CD4-positive, alpha-beta memory T cell (primary cell): ENCODE measurements around the gene ZFP36L1. TPM values are rescaled to one million over a fixed set of nuclear protein-coding genes. Genes with fewer than 3 reads are reported as not detected.

Experiments used
- CTCF ChIA-PET: fragments of 350-600 bp; sonication (Branson Sonifier 250); formaldehyde crosslinking; loops from one replicate; lab custom pipeline; 2021; ENCODE audit warnings: inconsistent platforms; ENCODE audit not compliant: partially characterized antibody; lab: Charles Lee
- POLR2A ChIA-PET: fragments of 350-600 bp; sonication (Branson Sonifier 250); formaldehyde crosslinking; loops from one replicate; lab custom pipeline; 2021; ENCODE audit not compliant: partially characterized antibody; lab: Charles Lee
- DNase-seq, 5 donors: peaks; one replicate each; pipeline versions ENCODE4 v3.0.0 to v3.0.0-alpha.2; 2020 to 2022; ENCODE audit warnings: mixed read lengths in 1 of 5
- H3K27ac ChIP-seq: one replicate; pipeline ENCODE4 v1.7.0; 2013; ENCODE audit warnings: low read depth, low read length
- H3K27me3 ChIP-seq: 2 replicates; pipeline ENCODE4 v1.7.0; 2013; ENCODE audit warnings: mild to moderate bottlenecking, low read length, moderate library complexity; ENCODE audit not compliant: insufficient read depth
- H3K36me3 ChIP-seq: 2 replicates; pipeline ENCODE4 v1.7.0; 2013; ENCODE audit warnings: mild to moderate bottlenecking, low read length, moderate library complexity; ENCODE audit not compliant: insufficient read depth
- H3K4me1 ChIP-seq: 2 replicates; pipeline ENCODE4 v1.7.0; 2013; ENCODE audit warnings: mild to moderate bottlenecking, low read length, moderate library complexity; ENCODE audit not compliant: insufficient read depth
- H3K4me3 ChIP-seq, 2 donors: one replicate each; pipeline ENCODE4 v1.7.0; 2013; ENCODE audit warnings: low read length in 2 of 2, mild to moderate bottlenecking in 1 of 2
- H3K9me3 ChIP-seq, 2 donors: one replicate each; pipeline ENCODE4 v1.7.0; 2013; ENCODE audit warnings: low read length in 2 of 2, control low read depth in 1 of 2; ENCODE audit not compliant: control insufficient read depth in 1 of 2
- H3K27ac Mint-ChIP-seq, 7 donors: one replicate each; pipeline ENCODE4 v1.8.0; 2020 to 2021; ENCODE audit warnings: mixed read lengths in 7 of 7, mild to moderate bottlenecking in 6 of 7, inconsistent platforms in 3 of 7, moderate library complexity in 3 of 7
- H3K27me3 Mint-ChIP-seq, 2 donors: one replicate each; pipeline ENCODE4 v1.8.0; 2020 to 2021; ENCODE audit warnings: mixed read lengths in 2 of 2
- H3K36me3 Mint-ChIP-seq, 2 donors: one replicate each; pipeline ENCODE4 v1.8.0; 2020 to 2021; ENCODE audit warnings: mixed read lengths in 2 of 2, inconsistent platforms in 1 of 2, mild to moderate bottlenecking in 1 of 2
- H3K4me1 Mint-ChIP-seq, 4 donors: one replicate each; pipeline ENCODE4 v1.8.0; 2020 to 2021; ENCODE audit warnings: mixed read lengths in 4 of 4, mild to moderate bottlenecking in 1 of 4
- H3K4me3 Mint-ChIP-seq, 8 donors: one replicate each; pipeline ENCODE4 v1.8.0; 2020 to 2021; ENCODE audit warnings: mixed read lengths in 8 of 8, mild to moderate bottlenecking in 7 of 8, moderate library complexity in 6 of 8, inconsistent platforms in 3 of 8
- H3K9me3 Mint-ChIP-seq, 8 donors: one replicate each; pipeline ENCODE4 v1.8.0; 2020 to 2021; ENCODE audit warnings: mixed read lengths in 8 of 8, mild to moderate bottlenecking in 5 of 8, inconsistent platforms in 3 of 8, moderate library complexity in 1 of 8
- intact Hi-C: fragments of 100-400 bp; cut with micrococcal nuclease; formaldehyde crosslinking; loops from one replicate; pipeline ENCODE4 v1.15.1; 2023
- polyA plus RNA-seq, 2 donors: library from polyadenylated mRNA; unstranded; fragments of 300-500 nt; fragmentation: Illumina TruSeq; gene quantifications; one replicate each; pipeline ENCODE4 v1.2.3, GENCODE V29; 2021
- total RNA-seq, 2 experiments: library from RNA; stranded (reverse); gene quantifications; one replicate each; pipeline ENCODE4 v1.2.3, GENCODE V29; 2021

ZFP36L1 gene
- total and polyA plus RNA-seq, 4 experiments from 2014 or later, result 60.3 to 242 (median 177) TPM

- ChIA-PET CTCF (interaction anchor here (0.9 to 7.3 kb wide), 4 partner anchors 8 to 18 kb away, joined by 3 to 53 read pairs (median 3); no protein-coding TSS in a partner anchor), POLR2A (interaction anchor here (7.0 to 26.7 kb wide), 2 partner anchors 7 to 19 kb away, joined by 62 to 1973 read pairs; partner anchors contain the start of gene ZFP36L1)
- Histone ChIP-seq H3K4me3 (no peak overlapping the region), H3K4me1 (peaks cover 18% of the 10 kb centered on the region), H3K9me3 (no peaks in the 10 kb centered on the region), H3K27me3 (no peaks in the 10 kb centered on the region), H3K36me3 (no peaks in the 10 kb centered on the region), H3K27ac (no peak overlapping the region)
- H3K27ac Mint-ChIP-seq, result peak overlapping the region in 4 of 7 donors; percentile 23 to 77 (median 70)
- intact Hi-C loops, result no loop called here
- H3K9me3 Mint-ChIP-seq, result peaks cover 0 to 6% (median 2%) of the 10 kb centered on the region in 8 donors
- peak overlapping the region in 1 of 8 donors; percentile 52 for H3K4me3 Mint-ChIP-seq
- DNase-seq, result no peak
- H3K4me1 Mint-ChIP-seq, result peaks cover 13 to 39% (median 19%) of the 10 kb centered on the region in 4 donors
- no peaks in the 10 kb centered on the region for H3K27me3 Mint-ChIP-seq
- no peaks in the 10 kb centered on the region for H3K36me3 Mint-ChIP-seq
Observed at GRCh38 chr14:68807148-68807600, 14.3 kb upstream of the ZFP36L1 start.

GRCh38 chr14:68806526-68807147, 13.8 kb upstream of the ZFP36L1 start:
- no peaks in the 10 kb centered on the region for H3K27me3 Mint-ChIP-seq
- H3K4me1 Mint-ChIP-seq, result peaks cover 15 to 34% (median 20%) of the 10 kb centered on the region in 4 donors
- H3K9me3 Mint-ChIP-seq, result peaks cover 2 to 12% (median 7%) of the 10 kb centered on the region in 8 donors
- Histone ChIP-seq H3K4me1 (peaks cover 14% of the 10 kb centered on the region), H3K9me3 (no peaks in the 10 kb centered on the region), H3K4me3 (no peak overlapping the region), H3K27ac (no peak overlapping the region), H3K36me3 (no peaks in the 10 kb centered on the region), H3K27me3 (no peaks in the 10 kb centered on the region)
- DNase-seq, result no peak
- ChIA-PET CTCF (interaction anchor here (0.9 to 7.3 kb wide), 4 partner anchors 8 to 19 kb away, joined by 3 to 53 read pairs (median 3); no protein-coding TSS in a partner anchor), POLR2A (interaction anchor here (7.0 to 26.7 kb wide), 2 partner anchors 8 to 18 kb away, joined by 62 to 1973 read pairs; partner anchors contain the start of gene ZFP36L1)
- H3K27ac Mint-ChIP-seq, result peak overlapping the region in 4 of 7 donors; percentile 35 to 77 (median 54)
- peaks cover 2 to 5% of the 10 kb centered on the region in 2 donors for H3K36me3 Mint-ChIP-seq
- intact Hi-C loops, result no loop called here
- peak overlapping the region in 2 of 8 donors; percentile 51 to 52 for H3K4me3 Mint-ChIP-seq

- no peak for DNase-seq
- peaks cover 5 to 8% of the 10 kb centered on the region in 2 donors for H3K36me3 Mint-ChIP-seq
- Histone ChIP-seq H3K4me3 (no peak overlapping the region), H3K4me1 (peaks cover 14% of the 10 kb centered on the region), H3K9me3 (no peaks in the 10 kb centered on the region), H3K27me3 (no peaks in the 10 kb centered on the region), H3K27ac (no peak overlapping the region), H3K36me3 (no peaks in the 10 kb centered on the region)
- no peaks in the 10 kb centered on the region for H3K27me3 Mint-ChIP-seq
- no peak overlapping the region for H3K27ac Mint-ChIP-seq
- H3K4me3 Mint-ChIP-seq, result no peak overlapping the region
- H3K4me1 Mint-ChIP-seq, result peaks cover 16 to 28% (median 23%) of the 10 kb centered on the region in 4 donors
- ChIA-PET CTCF (interaction anchor here (1.2 to 7.3 kb wide), 2 partner anchors 10 to 39 kb away, joined by 3 to 53 read pairs; no protein-coding TSS in a partner anchor), POLR2A (interaction anchor here (7.0 to 26.7 kb wide), 2 partner anchors 9 to 17 kb away, joined by 62 to 1973 read pairs; partner anchors contain the start of gene ZFP36L1)
- peaks cover 2 to 15% (median 11%) of the 10 kb centered on the region in 8 donors for H3K9me3 Mint-ChIP-seq
- intact Hi-C loops, result no loop called here
Observed at GRCh38 chr14:68805414-68805813, 12.5 kb upstream of the ZFP36L1 start.

- H3K4me3 ChIP-seq, result no peak overlapping the region
- no peaks in the 10 kb centered on the region for H3K27me3 ChIP-seq
- no peak for DNase-seq
- H3K27ac ChIP-seq, result no peak overlapping the region
- no peaks in the 10 kb centered on the region for H3K27me3 Mint-ChIP-seq
- H3K36me3 ChIP-seq, result no peaks in the 10 kb centered on the region
- peaks cover 19 to 39% (median 29%) of the 10 kb centered on the region in 4 donors for H3K4me1 Mint-ChIP-seq
- CTCF ChIA-PET, result interaction anchor here (7.3 kb wide), 1 partner anchor 13 kb away, joined by 53 read pairs; no protein-coding TSS in a partner anchor
- H3K4me1 ChIP-seq, result peaks cover 17% of the 10 kb centered on the region
- intact Hi-C loops, result no loop called here
- peak overlapping the region in 2 of 8 donors; percentile 41 to 59 for H3K4me3 Mint-ChIP-seq
- peak overlapping the region in 2 of 7 donors; percentile 30 to 88 for H3K27ac Mint-ChIP-seq
- H3K9me3 ChIP-seq, result no peaks in the 10 kb centered on the region
- H3K9me3 Mint-ChIP-seq, result peaks cover 2 to 15% (median 11%) of the 10 kb centered on the region in 8 donors
- POLR2A ChIA-PET, result interaction anchor here (7.0 to 26.7 kb wide), 2 partner anchors 13 kb away, joined by 62 to 1973 read pairs; partner anchors contain the start of gene ZFP36L1
- peaks cover 8 to 9% of the 10 kb centered on the region in 2 donors for H3K36me3 Mint-ChIP-seq
Observed at GRCh38 chr14:68801631-68802030, 8.8 kb upstream of the ZFP36L1 start.

GRCh38 chr14:68800953-68801352, 8.1 kb upstream of the ZFP36L1 start:
- ChIA-PET POLR2A (interaction anchor here (0.6 to 26.7 kb wide), 4 partner anchors 12 to 293 kb away, joined by 3 to 1973 read pairs (median 32); partner anchors contain the start of gene ZFP36L1), CTCF (interaction anchor here (7.3 kb wide), 1 partner anchor 14 kb away, joined by 53 read pairs; no protein-coding TSS in a partner anchor)
- Histone ChIP-seq H3K4me1 (peaks cover 20% of the 10 kb centered on the region), H3K27ac (no peak overlapping the region), H3K9me3 (no peaks in the 10 kb centered on the region), H3K36me3 (no peaks in the 10 kb centered on the region), H3K4me3 (no peak overlapping the region), H3K27me3 (no peaks in the 10 kb centered on the region)
- intact Hi-C loops, result no loop called here
- Mint-ChIP-seq H3K4me1 (peaks cover 24 to 42% (median 32%) of the 10 kb centered on the region in 4 donors), H3K27me3 (no peaks in the 10 kb centered on the region), H3K27ac (peak overlapping the region in 1 of 7 donors; percentile 68), H3K9me3 (peaks cover 2 to 15% (median 11%) of the 10 kb centered on the region in 8 donors), H3K36me3 (peaks cover 8 to 15% of the 10 kb centered on the region in 2 donors), H3K4me3 (no peak overlapping the region)
- no peak for DNase-seq

GRCh38 chr14:68800390-68800789, 7.5 kb upstream of the ZFP36L1 start:
- Histone ChIP-seq H3K27ac (no peak overlapping the region), H3K9me3 (no peaks in the 10 kb centered on the region), H3K4me1 (peaks cover 20% of the 10 kb centered on the region), H3K4me3 (no peak overlapping the region), H3K36me3 (no peaks in the 10 kb centered on the region), H3K27me3 (no peaks in the 10 kb centered on the region)
- DNase-seq, result no peak
- H3K27me3 Mint-ChIP-seq, result no peaks in the 10 kb centered on the region
- no peak overlapping the region for H3K4me3 Mint-ChIP-seq
- intact Hi-C loops, result no loop called here
- ChIA-PET POLR2A (interaction anchor here (0.6 to 26.7 kb wide), 4 partner anchors 12 to 293 kb away, joined by 3 to 1973 read pairs (median 32); partner anchors contain the start of gene ZFP36L1), CTCF (interaction anchor here (7.3 kb wide), 1 partner anchor 15 kb away, joined by 53 read pairs; no protein-coding TSS in a partner anchor)
- H3K27ac Mint-ChIP-seq, result peak overlapping the region in 1 of 7 donors; percentile 68
- H3K36me3 Mint-ChIP-seq, result peaks cover 8 to 20% of the 10 kb centered on the region in 2 donors
- H3K4me1 Mint-ChIP-seq, result peaks cover 24 to 48% (median 29%) of the 10 kb centered on the region in 4 donors
- peaks cover 2 to 15% (median 11%) of the 10 kb centered on the region in 8 donors for H3K9me3 Mint-ChIP-seq
